ENCODE data around the gene SLC35E4. TPM values are rescaled to one million over a fixed set of nuclear protein-coding genes. Genes with fewer than 3 reads are reported as not detected.

The SLC35E4 gene
- total and polyA plus RNA-seq, 9 of the 15 experiments (the other 6 are each of a cell fraction or from before 2014, with no cell fraction given): 0.06 to 2.3 (median 0.86) TPM; not detected in 1

GRCh38 chr22:30606455-30607299 lies 28.9 kb upstream of the SLC35E4 start, which contains the start of gene TCN2 (continued):
- TF ChIP-seq REST (IDR thresholded peaks at IDR 0.05; ENCODE audit: borderline replicate concordance) (peak; percentile 49), REST (CRISPR knock-in tag; IDR thresholded peaks at IDR 0.05; ENCODE audit: low read depth) (no peak), ARID3A (IDR thresholded peaks at IDR 0.05; ENCODE audit: borderline replicate concordance, low read depth, low read length) (no peak), ZNF561 (CRISPR knock-in tag; conservative IDR thresholded peaks at IDR 0.05) (no peak), MAFK (IDR thresholded peaks at IDR 0.05; ENCODE audit: low read length) (peak; percentile 32; the same call in 1 of the 2 replicates), PRPF4 (IDR thresholded peaks at IDR 0.05; ENCODE audit: insufficient read depth, low read depth, low read length, poor library complexity, severe bottlenecking) (no peak), SRSF1 (IDR thresholded peaks at IDR 0.05; ENCODE audit: low read depth, low read length) (no peak), SAP30 (IDR thresholded peaks at IDR 0.05; ENCODE audit: borderline replicate concordance, insufficient read depth, low read depth, low read length, poor library complexity, severe bottlenecking) (peak; percentile 61), BRD9 (IDR thresholded peaks at IDR 0.05; ENCODE audit: low read depth, partially characterized antibody) (no peak)
